GM23248 (cell line): ENCODE data around the gene GMPR. TPM values are rescaled to one million over a fixed set of nuclear protein-coding genes. Genes with fewer than 3 reads are reported as not detected.

Experiments
- DNase-seq: peaks from one replicate; pipeline ENCODE4 v3.0.0-alpha.2; 2015
- H2AFZ ChIP-seq: fragments of 200-600 bp; sonication (generic); 2 replicates; pipeline ENCODE4 v1.6.1; 2016; ENCODE audit warnings: antibody characterized with exemption
- H3F3A ChIP-seq: fragments of 200-600 bp; sonication (generic); 2 replicates; pipeline ENCODE4 v1.6.1; 2016; ENCODE audit warnings: mild to moderate bottlenecking, antibody characterized with exemption, mixed run types; ENCODE audit not compliant: insufficient read depth
- H3K27ac ChIP-seq: fragments of 200-600 bp; sonication (generic); 2 replicates; pipeline ENCODE4 v1.5.1; 2016; ENCODE audit warnings: mild to moderate bottlenecking
- H3K27me3 ChIP-seq: fragments of 200-600 bp; sonication (generic); replicated peaks from 2 replicates; pipeline ENCODE4 v1.6.1; 2016; ENCODE audit warnings: mild to moderate bottlenecking; ENCODE audit not compliant: insufficient read depth
- H3K36me3 ChIP-seq: fragments of 200-600 bp; sonication (generic); 2 replicates; pipeline ENCODE4 v1.6.1; 2016; ENCODE audit warnings: low read depth, mild to moderate bottlenecking
- H3K4me1 ChIP-seq: fragments of 200-600 bp; sonication (generic); 2 replicates; pipeline ENCODE4 v1.6.1; 2016; ENCODE audit warnings: mild to moderate bottlenecking; ENCODE audit not compliant: insufficient read depth
- H3K4me2 ChIP-seq: fragments of 200-600 bp; sonication (generic); one replicate; pipeline ENCODE4 v1.6.1; 2016; ENCODE audit warnings: mild to moderate bottlenecking; ENCODE audit not compliant: unreplicated experiment
- H3K4me3 ChIP-seq: fragments of 200-600 bp; sonication (generic); 2 replicates; pipeline ENCODE4 v1.5.1; 2016; ENCODE audit warnings: mild to moderate bottlenecking
- H3K79me2 ChIP-seq: fragments of 200-600 bp; sonication (generic); 2 replicates; pipeline ENCODE4 v1.6.1; 2016; ENCODE audit warnings: mild to moderate bottlenecking; ENCODE audit not compliant: insufficient read depth
- H3K9ac ChIP-seq: fragments of 200-600 bp; sonication (generic); 2 replicates; pipeline ENCODE4 v1.6.1; 2016; ENCODE audit warnings: mild to moderate bottlenecking
- H3K9me2 ChIP-seq: fragments of 200-600 bp; sonication (generic); 2 replicates; pipeline ENCODE4 v1.6.1; 2016; ENCODE audit warnings: mixed run types, mild to moderate bottlenecking, moderate library complexity; ENCODE audit not compliant: insufficient read depth
- H3K9me3 ChIP-seq: fragments of 200-600 bp; sonication (generic); one replicate; pipeline ENCODE4 v1.6.1; 2017; ENCODE audit warnings: low read depth
- H4K20me1 ChIP-seq: fragments of 200-600 bp; sonication (generic); 2 replicates; pipeline ENCODE4 v1.6.0; 2016; ENCODE audit not compliant: insufficient read depth
- EZH2 ChIP-seq: fragments of 200-600 bp; sonication (generic); IDR thresholded peaks from 2 replicates; pipeline ENCODE4 v1.6.1; 2018; ENCODE audit warnings: antibody characterized with exemption, mild to moderate bottlenecking; ENCODE audit not compliant: insufficient read depth, poor library complexity, severe bottlenecking
- EZH2phosphoT487 ChIP-seq: fragments of 200-600 bp; sonication (generic); IDR thresholded peaks from 2 replicates; pipeline ENCODE4 v1.6.1; 2018; ENCODE audit warnings: antibody characterized with exemption, moderate library complexity, mild to moderate bottlenecking, low read depth; ENCODE audit not compliant: insufficient read depth
- WGBS, 2 experiments: methylation state at CpG; one replicate each; pipeline ENCODE4 v1.1.6; 2015 to 2017; ENCODE audit warnings: low lambda C conversion rate in 2 of 2, low coverage in 1 of 2; ENCODE audit errors: missing lambda C conversion rate in 2 of 2; 5-methylcytosine and 5-hydroxymethylcytosine counted together
- in situ Hi-C: fragments of 300-500 bp; cut with MboI; formaldehyde crosslinking; loops from 2 replicates; pipeline ENCODE4 v1.15.0; 2020
- polyA plus RNA-seq: library from polyadenylated mRNA; unstranded; fragments of >200 nt; fragmentation: Nextera tagmentation; extraction: Ambion mirVana; gene quantifications from 2 replicates; pipeline ENCODE4 v1.2.1, GENCODE V29; 2016
- total RNA-seq: library from RNA; depleted of rRNA; stranded (reverse); fragments of >200 nt; shearing (Covaris generic); gene quantifications from 2 replicates; pipeline ENCODE4 v1.2.3, GENCODE V29; 2014

The GMPR gene
- total and polyA plus RNA-seq, 2 experiments from 2014 or later: 2.2 to 2.3 TPM

DNA sequence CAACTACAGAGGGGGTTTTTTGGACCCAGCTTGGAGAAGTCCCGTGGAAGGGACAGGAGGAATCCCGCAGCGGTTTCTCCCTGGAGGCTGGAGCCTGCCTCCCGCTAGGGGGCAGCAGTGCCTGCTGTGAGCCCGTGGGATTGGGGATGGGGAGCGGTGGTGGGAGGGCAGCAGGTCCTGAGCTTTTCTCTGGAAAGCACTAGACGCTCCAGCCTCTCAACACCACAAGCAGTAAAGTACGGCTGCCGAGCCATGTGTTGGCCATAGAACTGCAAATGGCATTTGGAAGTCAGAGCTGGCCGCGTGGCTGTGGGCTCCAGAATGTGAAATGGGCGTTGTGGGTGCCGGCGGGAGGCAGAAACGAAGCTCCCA lies 47.8 kb downstream of the GMPR start:
- peak overlapping the region; percentile 50 for H3K4me3 ChIP-seq
- H3K4me1 ChIP-seq: no peaks in the 10 kb centered on the region
- TF ChIP-seq EZH2 (no peak), EZH2phosphoT487 (no peak)
- H3K4me2 ChIP-seq: peak overlapping the region; percentile 67
- no peaks in the 10 kb centered on the region for H3K9me2 ChIP-seq
- H3K27me3 ChIP-seq: no peaks in the 10 kb centered on the region
- H3K36me3 ChIP-seq: no peaks in the 10 kb centered on the region
- H3K27ac ChIP-seq: no peak overlapping the region
- H4K20me1 ChIP-seq: no peaks in the 10 kb centered on the region
- no peaks in the 10 kb centered on the region for H3K9me3 ChIP-seq
- 8 to 10% methylated on average over 15 of the region's 15 CpGs for WGBS, 2 experiments
- peak overlapping the region; percentile 58 for H2AFZ ChIP-seq
- H3F3A ChIP-seq: no peaks in the 10 kb centered on the region
- H3K79me2 ChIP-seq: no peaks in the 10 kb centered on the region
- peak overlapping the region; percentile 22; the same call in 1 of the 2 replicates for H3K9ac ChIP-seq
- peak; percentile 76 for DNase-seq
- in situ Hi-C loops: no loop called here

DNA sequence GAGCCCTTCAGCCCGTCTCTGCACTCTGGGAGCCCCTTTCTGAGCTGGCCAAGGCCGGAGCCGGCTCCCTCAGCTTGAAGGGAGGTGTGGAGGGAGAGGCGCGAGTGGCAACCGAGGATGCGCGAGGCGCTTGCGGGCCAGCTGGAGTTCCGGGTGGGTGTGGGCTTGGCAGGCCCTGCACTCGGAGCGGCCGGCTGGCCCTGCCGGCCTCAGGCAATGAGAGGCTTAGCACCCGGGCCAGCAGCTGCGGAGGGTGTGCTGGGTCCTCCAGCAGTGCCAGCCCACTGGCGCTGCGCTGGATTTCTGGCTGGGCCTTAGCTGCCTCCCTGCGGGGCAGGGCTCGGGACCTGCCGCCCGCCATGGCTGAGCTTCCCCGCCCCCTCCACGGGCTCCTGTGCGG lies 49.8 kb downstream of the GMPR start:
- no peak overlapping the region for H2AFZ ChIP-seq
- no peaks in the 10 kb centered on the region for H3K9me3 ChIP-seq
- no peak overlapping the region for H3K27ac ChIP-seq
- no peak overlapping the region for H3K4me2 ChIP-seq
- H3K9ac ChIP-seq: no peak overlapping the region
- no peaks in the 10 kb centered on the region for H4K20me1 ChIP-seq
- H3F3A ChIP-seq: no peaks in the 10 kb centered on the region
- H3K4me3 ChIP-seq: no peak overlapping the region
- H3K79me2 ChIP-seq: no peaks in the 10 kb centered on the region
- TF ChIP-seq EZH2: no peak
- TF ChIP-seq EZH2phosphoT487: no peak
- H3K36me3 ChIP-seq: no peaks in the 10 kb centered on the region
- H3K4me1 ChIP-seq: no peaks in the 10 kb centered on the region
- no peak for DNase-seq
- in situ Hi-C loops: no loop called here
- H3K27me3 ChIP-seq: no peaks in the 10 kb centered on the region
- H3K9me2 ChIP-seq: no peaks in the 10 kb centered on the region
- 91 to 96% methylated on average over 22 to 26 of the region's 26 CpGs for WGBS, 2 experiments

GRCh38 chr6:16291739-16292138 lies 53.4 kb downstream of the GMPR start:
- no peak overlapping the region for H3K9ac ChIP-seq
- in situ Hi-C loops: no loop called here
- H3K27ac ChIP-seq: no peak overlapping the region
- no peaks in the 10 kb centered on the region for H3K4me1 ChIP-seq
- no peaks in the 10 kb centered on the region for H3K9me2 ChIP-seq
- H3K4me3 ChIP-seq: no peak overlapping the region
- no peaks in the 10 kb centered on the region for H3K9me3 ChIP-seq
- no peaks in the 10 kb centered on the region for H3K27me3 ChIP-seq
- WGBS, 2 experiments: 65 to 67% methylated on average over 6 of the region's 6 CpGs
- TF ChIP-seq EZH2phosphoT487 (no peak), EZH2 (no peak)
- H3K79me2 ChIP-seq: no peaks in the 10 kb centered on the region
- no peak overlapping the region for H3K4me2 ChIP-seq
- H4K20me1 ChIP-seq: no peaks in the 10 kb centered on the region
- DNase-seq: peak; percentile 4
- H3F3A ChIP-seq: no peaks in the 10 kb centered on the region
- H3K36me3 ChIP-seq: no peaks in the 10 kb centered on the region
- H2AFZ ChIP-seq: no peak overlapping the region

- no peaks in the 10 kb centered on the region for H3K9me2 ChIP-seq
- H3F3A ChIP-seq: no peaks in the 10 kb centered on the region
- H2AFZ ChIP-seq: no peak overlapping the region
- H3K27me3 ChIP-seq: no peaks in the 10 kb centered on the region
- in situ Hi-C loops: no loop called here
- no peak for TF ChIP-seq EZH2
- no peak for TF ChIP-seq EZH2phosphoT487
- DNase-seq: no peak
- H4K20me1 ChIP-seq: no peaks in the 10 kb centered on the region
- H3K4me1 ChIP-seq: no peaks in the 10 kb centered on the region
- no peak overlapping the region for H3K27ac ChIP-seq
- no peak overlapping the region for H3K9ac ChIP-seq
- no peak overlapping the region for H3K4me3 ChIP-seq
- WGBS, 2 experiments: 75 to 76% methylated on average over 5 of the region's 5 CpGs
- no peaks in the 10 kb centered on the region for H3K36me3 ChIP-seq
- no peaks in the 10 kb centered on the region for H3K9me3 ChIP-seq
- H3K79me2 ChIP-seq: no peaks in the 10 kb centered on the region
- no peak overlapping the region for H3K4me2 ChIP-seq
Observed at GRCh38 chr6:16292432-16292831, 54.0 kb downstream of the GMPR start.

DNA sequence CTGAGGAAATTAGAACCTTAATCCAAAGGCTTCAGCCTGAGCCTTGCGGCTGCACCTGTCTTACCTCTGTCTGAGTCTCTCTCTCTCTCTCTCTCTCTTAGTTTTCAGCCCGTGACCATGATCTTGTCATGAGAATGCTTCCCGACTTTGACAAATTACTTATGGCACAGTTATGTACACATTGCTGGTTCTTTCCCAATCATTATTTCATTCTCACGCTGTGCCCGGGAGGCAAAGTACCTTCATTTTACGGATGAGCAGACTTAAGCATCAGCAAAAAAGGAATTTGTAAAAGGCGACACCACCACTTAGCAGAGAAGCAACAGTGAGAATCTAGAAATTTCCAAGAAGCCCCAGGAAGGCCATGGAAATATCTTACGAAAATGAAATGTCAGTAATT lies 54.6 kb downstream of the GMPR start:
- Histone ChIP-seq H3K9ac (no peak overlapping the region), H4K20me1 (no peaks in the 10 kb centered on the region), H3K4me3 (no peak overlapping the region), H3F3A (no peaks in the 10 kb centered on the region), H3K79me2 (no peaks in the 10 kb centered on the region), H3K9me3 (no peaks in the 10 kb centered on the region), H3K4me1 (no peaks in the 10 kb centered on the region), H3K36me3 (no peaks in the 10 kb centered on the region), H3K4me2 (no peak overlapping the region), H3K27me3 (no peaks in the 10 kb centered on the region), H3K9me2 (no peaks in the 10 kb centered on the region), H3K27ac (no peak overlapping the region), H2AFZ (no peak overlapping the region)
- in situ Hi-C loops: no loop called here
- DNase-seq: no peak
- WGBS, 2 experiments: 67 to 71% methylated on average over 8 of the region's 8 CpGs
- no peak for TF ChIP-seq EZH2
- no peak for TF ChIP-seq EZH2phosphoT487
